ENCODE data around the gene CARMIL1. TPM values are rescaled to one million over a fixed set of nuclear protein-coding genes. Genes with fewer than 3 reads are reported as not detected.

The CARMIL1 gene
- total RNA-seq, 2 experiments from 2014 or later, result 6.0 to 6.8 TPM

GRCh38 chr6:25448965-25449538 is 169.9 kb downstream of the CARMIL1 start:
- POLR2A ChIA-PET, result no interaction called here
- Mint-ChIP-seq H3K27ac (no peak overlapping the region), H3K9me3 (peaks cover 7% of the 10 kb centered on the region), H3K36me3 (peaks cover 18% of the 10 kb centered on the region), H3K4me3 (no peak overlapping the region), H3K27me3 (no peaks in the 10 kb centered on the region), H3K4me1 (peaks cover 15% of the 10 kb centered on the region)
- DNase-seq (no peak), ATAC-seq (ENCODE audit: low read depth) (no peak)

- H3K27ac Mint-ChIP-seq, result no peak overlapping the region
- POLR2A ChIA-PET, result no interaction called here
- no peak overlapping the region for H3K4me3 Mint-ChIP-seq
- H3K9me3 Mint-ChIP-seq, result peaks cover 5% of the 10 kb centered on the region
- H3K27me3 Mint-ChIP-seq, result no peaks in the 10 kb centered on the region
- ATAC-seq (ENCODE audit: low read depth), result no peak
- peaks cover 17% of the 10 kb centered on the region for H3K36me3 Mint-ChIP-seq
- H3K4me1 Mint-ChIP-seq, result peaks cover 15% of the 10 kb centered on the region
- DNase-seq, result no peak
Observed at GRCh38 chr6:25449774-25450173, 170.6 kb downstream of the CARMIL1 start.

GRCh38 chr6:25450469-25451198 is 171.5 kb downstream of the CARMIL1 start:
- Mint-ChIP-seq H3K4me3 (no peak overlapping the region), H3K27me3 (no peaks in the 10 kb centered on the region), H3K9me3 (peaks cover 4% of the 10 kb centered on the region), H3K36me3 (peaks cover 14% of the 10 kb centered on the region), H3K4me1 (peaks cover 15% of the 10 kb centered on the region), H3K27ac (no peak overlapping the region)
- POLR2A ChIA-PET, result no interaction called here
- ATAC-seq (ENCODE audit: low read depth), result no peak
- no peak for DNase-seq

- no peak overlapping the region for H3K4me3 Mint-ChIP-seq
- peaks cover 1% of the 10 kb centered on the region for H3K9me3 Mint-ChIP-seq
- H3K36me3 Mint-ChIP-seq, result peaks cover 12% of the 10 kb centered on the region
- H3K27ac Mint-ChIP-seq, result no peak overlapping the region
- H3K27me3 Mint-ChIP-seq, result no peaks in the 10 kb centered on the region
- no peak for DNase-seq
- no peak for ATAC-seq (ENCODE audit: low read depth)
- POLR2A ChIA-PET, result no interaction called here
- peaks cover 14% of the 10 kb centered on the region for H3K4me1 Mint-ChIP-seq
Observed at GRCh38 chr6:25452031-25452430, 172.9 kb downstream of the CARMIL1 start.

GRCh38 chr6:25453288-25453687 is 174.1 kb downstream of the CARMIL1 start:
- Mint-ChIP-seq H3K36me3 (peaks cover 12% of the 10 kb centered on the region), H3K27ac (no peak overlapping the region), H3K4me1 (peaks cover 6% of the 10 kb centered on the region), H3K27me3 (no peaks in the 10 kb centered on the region), H3K4me3 (no peak overlapping the region), H3K9me3 (peaks cover 1% of the 10 kb centered on the region)
- DNase-seq, result no peak
- no peak for ATAC-seq (ENCODE audit: low read depth)
- POLR2A ChIA-PET, result no interaction called here

GRCh38 chr6:25454136-25454535 is 175.0 kb downstream of the CARMIL1 start:
- Mint-ChIP-seq H3K9me3 (peaks cover 1% of the 10 kb centered on the region), H3K27me3 (no peaks in the 10 kb centered on the region), H3K27ac (no peak overlapping the region), H3K36me3 (peaks cover 12% of the 10 kb centered on the region), H3K4me3 (no peak overlapping the region), H3K4me1 (peaks cover 3% of the 10 kb centered on the region)
- DNase-seq (no peak), ATAC-seq (ENCODE audit: low read depth) (no peak)
- POLR2A ChIA-PET, result no interaction called here

GRCh38 chr6:25456249-25457040 is 177.3 kb downstream of the CARMIL1 start:
- DNase-seq (no peak), ATAC-seq (ENCODE audit: low read depth) (no peak)
- no peak overlapping the region for H3K27ac Mint-ChIP-seq
- peaks cover 1% of the 10 kb centered on the region for H3K9me3 Mint-ChIP-seq
- H3K4me1 Mint-ChIP-seq, result no peaks in the 10 kb centered on the region
- POLR2A ChIA-PET, result no interaction called here
- H3K27me3 Mint-ChIP-seq, result no peaks in the 10 kb centered on the region
- H3K4me3 Mint-ChIP-seq, result no peak overlapping the region
- peaks cover 9% of the 10 kb centered on the region for H3K36me3 Mint-ChIP-seq

GRCh38 chr6:25457516-25457915 is 178.3 kb downstream of the CARMIL1 start:
- peaks cover 10% of the 10 kb centered on the region for H3K36me3 Mint-ChIP-seq
- H3K9me3 Mint-ChIP-seq, result peaks cover 1% of the 10 kb centered on the region
- H3K27ac Mint-ChIP-seq, result no peak overlapping the region
- no peaks in the 10 kb centered on the region for H3K4me1 Mint-ChIP-seq
- no peak for ATAC-seq (ENCODE audit: low read depth)
- H3K27me3 Mint-ChIP-seq, result no peaks in the 10 kb centered on the region
- H3K4me3 Mint-ChIP-seq, result no peak overlapping the region
- POLR2A ChIA-PET, result no interaction called here
- DNase-seq, result no peak

GRCh38 chr6:25458485-25458884 is 179.3 kb downstream of the CARMIL1 start:
- no peaks in the 10 kb centered on the region for H3K9me3 Mint-ChIP-seq
- no peak for ATAC-seq (ENCODE audit: low read depth)
- H3K4me3 Mint-ChIP-seq, result no peak overlapping the region
- no peak overlapping the region for H3K27ac Mint-ChIP-seq
- POLR2A ChIA-PET, result no interaction called here
- peaks cover 13% of the 10 kb centered on the region for H3K36me3 Mint-ChIP-seq
- no peak for DNase-seq
- H3K4me1 Mint-ChIP-seq, result no peaks in the 10 kb centered on the region
- no peaks in the 10 kb centered on the region for H3K27me3 Mint-ChIP-seq

- Mint-ChIP-seq H3K36me3 (peaks cover 14% of the 10 kb centered on the region), H3K4me3 (no peak overlapping the region), H3K27me3 (no peaks in the 10 kb centered on the region), H3K27ac (no peak overlapping the region), H3K4me1 (peaks cover 1% of the 10 kb centered on the region), H3K9me3 (no peaks in the 10 kb centered on the region)
- no peak for ATAC-seq (ENCODE audit: low read depth)
- POLR2A ChIA-PET, result no interaction called here
- DNase-seq, result no peak
Observed at GRCh38 chr6:25462235-25462897, 183.2 kb downstream of the CARMIL1 start.

GRCh38 chr6:25463441-25463840 is 184.3 kb downstream of the CARMIL1 start:
- POLR2A ChIA-PET, result no interaction called here
- Mint-ChIP-seq H3K4me1 (peaks cover 1% of the 10 kb centered on the region), H3K27ac (no peak overlapping the region), H3K9me3 (no peaks in the 10 kb centered on the region), H3K27me3 (no peaks in the 10 kb centered on the region), H3K36me3 (peaks cover 13% of the 10 kb centered on the region), H3K4me3 (no peak overlapping the region)
- DNase-seq (no peak), ATAC-seq (ENCODE audit: low read depth) (no peak)

- no peak overlapping the region for H3K27ac Mint-ChIP-seq
- H3K27me3 Mint-ChIP-seq, result no peaks in the 10 kb centered on the region
- ATAC-seq (ENCODE audit: low read depth), result no peak
- no peak for DNase-seq
- H3K36me3 Mint-ChIP-seq, result peaks cover 13% of the 10 kb centered on the region
- H3K4me3 Mint-ChIP-seq, result no peak overlapping the region
- H3K9me3 Mint-ChIP-seq, result no peaks in the 10 kb centered on the region
- H3K4me1 Mint-ChIP-seq, result peaks cover 1% of the 10 kb centered on the region
- POLR2A ChIA-PET, result no interaction called here
Observed at GRCh38 chr6:25464225-25464624, 185.1 kb downstream of the CARMIL1 start.

- Mint-ChIP-seq H3K4me1 (peaks cover 1% of the 10 kb centered on the region), H3K27ac (no peak overlapping the region), H3K36me3 (peaks cover 13% of the 10 kb centered on the region), H3K27me3 (no peaks in the 10 kb centered on the region), H3K4me3 (no peak overlapping the region), H3K9me3 (no peaks in the 10 kb centered on the region)
- DNase-seq (no peak), ATAC-seq (ENCODE audit: low read depth) (no peak)
- POLR2A ChIA-PET, result no interaction called here
Observed at GRCh38 chr6:25465941-25466340, 186.8 kb downstream of the CARMIL1 start.
